Neural cell (in vitro differentiated cells): Measurements from ENCODE around the gene MYO1H.

Source experiments
- EP300 ChIP-seq: fragments of 450-650 bp; conservative IDR thresholded peaks from 2 replicates; pipeline ENCODE4 v1.6.1; 2014; ENCODE audit warnings: antibody characterized with exemption, mild to moderate bottlenecking, moderate library complexity; ENCODE audit not compliant: poor library complexity, severe bottlenecking
- SMC3 ChIP-seq: fragments of 450-650 bp; conservative IDR thresholded peaks from 2 replicates; pipeline ENCODE4 v1.6.1; 2014; ENCODE audit warnings: antibody characterized with exemption, mild to moderate bottlenecking, moderate library complexity; ENCODE audit not compliant: poor library complexity
- TF ChIP-seq, protein P1 (sequence below): fragments of 450-650 bp; IDR thresholded peaks from 2 replicates; pipeline ENCODE4 v1.5.1; 2014; ENCODE audit warnings: antibody characterized with exemption, mild to moderate bottlenecking, moderate library complexity; ENCODE audit not compliant: poor library complexity, severe bottlenecking

DNA sequence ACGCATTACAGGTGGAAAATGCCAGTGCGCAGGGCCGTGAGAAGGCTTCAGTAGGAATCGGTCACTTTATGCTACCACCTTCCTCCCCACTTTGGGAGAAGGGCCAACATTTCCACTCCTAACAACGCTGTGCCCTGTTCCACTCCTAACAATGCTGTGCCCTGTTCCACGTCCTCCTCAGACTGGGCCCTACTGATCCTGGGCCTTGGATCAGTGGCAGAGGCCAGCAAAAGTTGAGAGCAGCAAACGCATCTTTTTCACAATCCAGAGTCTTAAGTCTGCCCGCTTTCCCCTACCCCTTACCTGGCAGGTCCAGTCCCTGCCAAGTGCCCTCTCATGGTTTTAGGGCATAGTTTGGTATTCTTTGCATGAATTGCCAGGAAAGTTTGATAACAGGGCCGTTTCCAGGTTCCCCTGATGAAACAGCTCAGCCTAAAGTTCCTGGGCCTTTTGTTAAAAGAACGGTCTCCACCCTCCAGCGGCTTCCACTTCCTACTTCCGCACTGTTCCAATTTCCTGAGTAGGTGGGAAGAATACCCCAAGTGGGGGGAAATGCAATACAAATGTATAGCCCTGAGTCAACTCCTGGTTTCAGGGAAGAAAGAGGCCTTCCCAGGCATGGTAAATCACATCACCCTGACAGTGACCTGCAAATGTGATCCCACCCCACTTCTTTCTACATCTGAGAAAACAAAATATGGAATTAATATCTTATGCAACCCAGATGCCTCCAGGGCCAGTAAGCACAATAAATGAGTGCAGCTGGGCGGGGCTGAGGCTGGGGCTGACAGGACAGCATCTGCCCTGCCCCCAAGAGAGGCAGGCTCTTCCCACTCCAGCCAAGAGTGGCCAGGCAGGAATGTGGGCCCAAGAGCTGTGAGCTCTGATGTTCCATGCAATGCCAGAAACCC, 114.4 kb downstream of the MYO1H start:
- TF ChIP-seq, protein P1, sequence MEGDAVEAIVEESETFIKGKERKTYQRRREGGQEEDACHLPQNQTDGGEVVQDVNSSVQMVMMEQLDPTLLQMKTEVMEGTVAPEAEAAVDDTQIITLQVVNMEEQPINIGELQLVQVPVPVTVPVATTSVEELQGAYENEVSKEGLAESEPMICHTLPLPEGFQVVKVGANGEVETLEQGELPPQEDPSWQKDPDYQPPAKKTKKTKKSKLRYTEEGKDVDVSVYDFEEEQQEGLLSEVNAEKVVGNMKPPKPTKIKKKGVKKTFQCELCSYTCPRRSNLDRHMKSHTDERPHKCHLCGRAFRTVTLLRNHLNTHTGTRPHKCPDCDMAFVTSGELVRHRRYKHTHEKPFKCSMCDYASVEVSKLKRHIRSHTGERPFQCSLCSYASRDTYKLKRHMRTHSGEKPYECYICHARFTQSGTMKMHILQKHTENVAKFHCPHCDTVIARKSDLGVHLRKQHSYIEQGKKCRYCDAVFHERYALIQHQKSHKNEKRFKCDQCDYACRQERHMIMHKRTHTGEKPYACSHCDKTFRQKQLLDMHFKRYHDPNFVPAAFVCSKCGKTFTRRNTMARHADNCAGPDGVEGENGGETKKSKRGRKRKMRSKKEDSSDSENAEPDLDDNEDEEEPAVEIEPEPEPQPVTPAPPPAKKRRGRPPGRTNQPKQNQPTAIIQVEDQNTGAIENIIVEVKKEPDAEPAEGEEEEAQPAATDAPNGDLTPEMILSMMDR: no peak
- TF ChIP-seq EP300: no peak
- TF ChIP-seq SMC3: no peak
